PFSK-1 (cell line): ENCODE measurements around the gene PBLD.

Experiments
- FOXP2 ChIP-seq: optimal IDR thresholded peaks from 2 replicates; pipeline ENCODE3; 2011; ENCODE audit warnings: borderline replicate concordance, control low read depth, inconsistent platforms; ENCODE audit not compliant: insufficient read depth; ENCODE audit errors: extremely low read length, extremely low read depth
- POLR2AphosphoS5 ChIP-seq: IDR thresholded peaks from 2 replicates; pipeline ENCODE4 v1.6.1; 2012; ENCODE audit warnings: low read depth, mild to moderate bottlenecking, control low read depth, low read length, moderate library complexity
- SIN3A ChIP-seq: IDR thresholded peaks from 2 replicates; pipeline ENCODE4 v1.6.1; 2012; ENCODE audit warnings: mild to moderate bottlenecking, low read length, moderate library complexity, borderline replicate concordance; ENCODE audit not compliant: insufficient read depth
- TAF1 ChIP-seq: IDR thresholded peaks from 2 replicates; pipeline ENCODE4 v1.6.1; 2012; ENCODE audit warnings: low read length, control low read depth, borderline replicate concordance; ENCODE audit not compliant: insufficient read depth
- TF ChIP-seq, protein P1 (sequence below), 2 experiments: IDR thresholded peaks; 2 replicates each; pipeline versions ENCODE4 v1.6.1 to v1.8.0; 2011 to 2012; ENCODE audit warnings: low read depth in 2 of 2, low read length in 2 of 2, control low read depth in 1 of 2, inconsistent platforms in 1 of 2, mild to moderate bottlenecking in 1 of 2, moderate library complexity in 1 of 2; ENCODE audit not compliant: insufficient read depth in 1 of 2

Gene PBLD

DNA sequence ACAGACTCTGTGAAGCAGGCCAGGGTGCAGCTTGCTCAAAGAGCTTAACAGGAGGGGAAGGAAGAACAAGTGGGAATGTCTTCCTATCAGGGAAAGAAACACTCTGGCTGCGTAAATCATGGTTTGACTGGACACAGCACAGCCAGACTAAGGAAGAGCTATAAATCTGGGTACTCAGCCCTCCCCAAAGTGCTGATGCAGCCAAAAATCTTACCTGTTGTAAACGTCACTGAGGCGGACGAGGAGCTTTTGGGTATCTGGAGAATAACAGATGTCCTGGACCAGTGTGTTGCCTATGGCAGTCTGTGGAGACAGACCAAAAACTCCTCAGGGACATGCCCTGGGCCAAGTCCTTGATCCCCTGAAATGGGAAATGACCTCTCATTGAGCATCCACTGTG lies 44.0 kb downstream of the PBLD start:
- TF ChIP-seq TAF1 (no peak), FOXP2 (no peak)

DNA sequence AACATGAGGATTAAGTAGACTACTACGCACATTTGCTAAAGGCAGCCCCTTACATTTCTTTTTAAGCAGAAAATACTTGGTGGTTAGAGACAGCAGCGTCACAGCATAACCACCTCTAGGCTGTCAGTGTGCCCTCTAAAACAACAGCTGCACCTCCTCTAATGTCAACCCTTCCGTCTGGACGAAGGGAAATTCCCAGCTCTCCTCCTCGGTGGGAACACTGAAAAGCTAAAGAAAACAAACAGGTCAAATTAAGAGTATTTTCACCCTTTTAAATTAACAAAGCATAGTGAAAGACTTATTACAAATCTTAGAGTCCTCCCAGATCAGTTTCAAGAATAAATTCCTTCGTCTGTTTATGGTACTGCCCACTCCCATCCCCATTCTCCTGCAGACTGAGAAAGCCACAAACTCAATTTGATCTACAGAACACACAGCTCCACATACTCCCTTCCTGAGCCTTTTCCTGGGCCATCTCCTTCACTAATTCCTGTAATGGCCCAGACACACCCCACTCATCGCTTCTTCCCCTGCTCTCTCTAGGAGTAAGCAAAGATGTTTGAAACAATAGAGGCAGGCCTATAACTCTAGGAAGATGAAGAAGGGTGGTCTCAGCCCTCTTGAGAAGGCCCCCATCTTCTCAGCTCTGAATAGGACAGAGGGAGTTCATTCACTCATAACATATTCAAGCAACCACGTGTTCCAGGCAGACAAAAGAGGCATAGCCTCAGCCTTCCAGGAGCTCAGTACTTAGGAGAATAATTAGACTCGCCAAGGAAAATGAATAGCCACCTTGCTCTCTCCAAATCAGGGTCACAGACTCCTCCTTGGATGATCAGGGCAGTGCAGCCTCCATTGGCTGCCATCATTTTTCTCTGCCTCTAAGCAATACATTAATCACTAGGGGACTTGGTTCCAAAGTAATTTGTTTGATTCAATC lies 48.4 kb downstream of the PBLD start:
- TF ChIP-seq SIN3A (no peak), TAF1 (no peak), FOXP2 (no peak), POLR2AphosphoS5 (no peak)
- TF ChIP-seq, protein P1, sequence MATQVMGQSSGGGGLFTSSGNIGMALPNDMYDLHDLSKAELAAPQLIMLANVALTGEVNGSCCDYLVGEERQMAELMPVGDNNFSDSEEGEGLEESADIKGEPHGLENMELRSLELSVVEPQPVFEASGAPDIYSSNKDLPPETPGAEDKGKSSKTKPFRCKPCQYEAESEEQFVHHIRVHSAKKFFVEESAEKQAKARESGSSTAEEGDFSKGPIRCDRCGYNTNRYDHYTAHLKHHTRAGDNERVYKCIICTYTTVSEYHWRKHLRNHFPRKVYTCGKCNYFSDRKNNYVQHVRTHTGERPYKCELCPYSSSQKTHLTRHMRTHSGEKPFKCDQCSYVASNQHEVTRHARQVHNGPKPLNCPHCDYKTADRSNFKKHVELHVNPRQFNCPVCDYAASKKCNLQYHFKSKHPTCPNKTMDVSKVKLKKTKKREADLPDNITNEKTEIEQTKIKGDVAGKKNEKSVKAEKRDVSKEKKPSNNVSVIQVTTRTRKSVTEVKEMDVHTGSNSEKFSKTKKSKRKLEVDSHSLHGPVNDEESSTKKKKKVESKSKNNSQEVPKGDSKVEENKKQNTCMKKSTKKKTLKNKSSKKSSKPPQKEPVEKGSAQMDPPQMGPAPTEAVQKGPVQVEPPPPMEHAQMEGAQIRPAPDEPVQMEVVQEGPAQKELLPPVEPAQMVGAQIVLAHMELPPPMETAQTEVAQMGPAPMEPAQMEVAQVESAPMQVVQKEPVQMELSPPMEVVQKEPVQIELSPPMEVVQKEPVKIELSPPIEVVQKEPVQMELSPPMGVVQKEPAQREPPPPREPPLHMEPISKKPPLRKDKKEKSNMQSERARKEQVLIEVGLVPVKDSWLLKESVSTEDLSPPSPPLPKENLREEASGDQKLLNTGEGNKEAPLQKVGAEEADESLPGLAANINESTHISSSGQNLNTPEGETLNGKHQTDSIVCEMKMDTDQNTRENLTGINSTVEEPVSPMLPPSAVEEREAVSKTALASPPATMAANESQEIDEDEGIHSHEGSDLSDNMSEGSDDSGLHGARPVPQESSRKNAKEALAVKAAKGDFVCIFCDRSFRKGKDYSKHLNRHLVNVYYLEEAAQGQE (IDR thresholded peaks at IDR 0.05; ENCODE audit: insufficient read depth in 1 of 2, low read depth in 2 of 2, low read length in 2 of 2) = no peak

DNA sequence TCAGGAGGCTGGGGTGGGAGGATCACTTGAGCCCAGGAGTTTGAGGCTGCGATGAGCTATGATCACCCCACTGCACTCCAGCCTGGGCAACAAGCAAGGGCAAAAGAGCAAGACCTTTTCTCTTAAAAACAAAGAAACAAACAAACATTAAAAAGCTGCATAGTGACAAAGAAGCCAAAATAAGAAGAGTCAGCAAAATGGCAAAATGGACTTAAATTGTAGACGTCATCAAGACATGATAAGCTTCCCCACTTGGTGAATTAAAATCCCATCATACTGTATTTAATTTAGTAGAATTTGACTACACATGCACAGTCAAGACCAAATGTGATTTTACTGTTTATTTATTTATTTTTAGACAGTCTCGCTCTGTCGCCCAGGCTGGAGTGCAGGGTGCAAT lies 52.0 kb downstream of the PBLD start:
- TF ChIP-seq SIN3A (no peak), TAF1 (no peak), FOXP2 (no peak), POLR2AphosphoS5 (no peak)
- TF ChIP-seq, protein P1 (IDR thresholded peaks at IDR 0.05; ENCODE audit: insufficient read depth in 1 of 2, low read depth in 2 of 2, low read length in 2 of 2) = no peak

DNA sequence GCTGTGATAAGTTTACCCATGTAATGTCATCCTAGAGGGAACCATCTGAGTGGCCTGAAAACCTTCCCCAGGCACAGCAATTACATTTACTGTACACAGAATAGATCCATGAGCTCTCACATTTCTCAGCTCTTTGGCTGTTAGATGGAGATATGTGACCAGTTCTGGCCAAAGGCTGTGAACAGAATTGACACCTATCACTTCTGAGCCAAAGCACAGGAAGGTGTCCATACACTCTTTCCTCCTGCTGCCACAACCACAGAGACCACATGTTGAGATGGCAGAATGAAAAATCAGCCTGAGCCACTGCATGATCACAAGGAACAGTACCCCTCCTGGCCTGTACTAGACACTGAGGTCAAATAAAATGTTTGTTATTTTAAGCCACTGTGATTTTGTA lies 56.5 kb downstream of the PBLD start:
- no peak for TF ChIP-seq SIN3A
- no peak for TF ChIP-seq FOXP2
- TF ChIP-seq, protein P1 (IDR thresholded peaks at IDR 0.05; ENCODE audit: insufficient read depth in 1 of 2, low read depth in 2 of 2, low read length in 2 of 2) = no peak
- no peak for TF ChIP-seq POLR2AphosphoS5
- TF ChIP-seq TAF1 = no peak

DNA sequence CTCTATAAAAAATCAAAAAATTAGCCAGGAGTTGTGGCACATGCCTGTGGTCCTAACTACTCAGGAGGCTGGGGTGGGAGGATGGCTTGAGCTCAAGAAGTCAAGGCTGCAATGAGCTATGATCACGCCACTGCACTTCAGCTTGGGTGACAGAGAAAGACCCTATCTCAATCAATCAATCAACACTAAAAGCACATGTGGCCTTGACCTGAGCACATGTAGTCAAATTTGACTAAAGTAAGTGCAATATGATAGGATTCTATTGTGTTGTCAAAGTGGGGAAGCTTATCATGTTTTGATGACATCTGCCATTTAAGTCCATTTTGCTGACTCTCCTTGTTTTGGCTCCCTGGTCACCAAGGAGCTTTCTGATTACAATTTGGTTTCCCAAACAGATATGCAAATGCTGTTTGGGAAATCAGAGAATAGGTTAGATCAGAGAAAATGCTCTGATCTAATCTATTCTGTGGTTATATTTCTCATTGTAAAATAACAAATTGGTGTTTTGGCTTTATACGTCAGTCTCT lies 57.1 kb downstream of the PBLD start:
- no peak for TF ChIP-seq SIN3A
- TF ChIP-seq FOXP2 = no peak
- TF ChIP-seq POLR2AphosphoS5 = no peak
- TF ChIP-seq TAF1 = no peak
- TF ChIP-seq, protein P1 (IDR thresholded peaks at IDR 0.05; ENCODE audit: insufficient read depth in 1 of 2, low read depth in 2 of 2, low read length in 2 of 2) = no peak
